Neural cell (in vitro differentiated cells): ENCODE data around the gene MAP4K2.

Experiments used
- CTCF ChIP-seq: fragments of 450-650 bp; IDR thresholded peaks from 2 replicates; pipeline ENCODE4 v1.5.1; 2014; ENCODE audit warnings: antibody characterized with exemption, mild to moderate bottlenecking, moderate library complexity; ENCODE audit not compliant: poor library complexity, severe bottlenecking
- POLR2AphosphoS5 ChIP-seq: IDR thresholded peaks from 2 replicates; pipeline ENCODE4 v1.6.1; 2012
- REST ChIP-seq: IDR thresholded peaks from 2 replicates; pipeline ENCODE4 v1.6.1; 2012; ENCODE audit warnings: borderline replicate concordance
- SMC3 ChIP-seq: fragments of 450-650 bp; conservative IDR thresholded peaks from 2 replicates; pipeline ENCODE4 v1.6.1; 2014; ENCODE audit warnings: antibody characterized with exemption, mild to moderate bottlenecking, moderate library complexity; ENCODE audit not compliant: poor library complexity
- TAF1 ChIP-seq: IDR thresholded peaks from 2 replicates; pipeline ENCODE4 v1.6.1; 2012; ENCODE audit warnings: low read depth

GRCh38 chr11:64745521-64746328 is 57.3 kb downstream of the MAP4K2 start:
- TF ChIP-seq CTCF (no peak), REST (no peak), POLR2AphosphoS5 (no peak), TAF1 (no peak), SMC3 (no peak)
